GM20000 (cell line): ENCODE data around the gene IGLL5.

Experiments
- DNase-seq: peaks from one replicate; pipeline ENCODE4 v3.0.0; 2012; ENCODE audit warnings: low spot score
- CTCF ChIP-seq: IDR thresholded peaks from 2 replicates; pipeline ENCODE4 v1.5.1; 2012; ENCODE audit warnings: mild to moderate bottlenecking, control low read depth; ENCODE audit errors: extremely low read depth, missing control alignments

The IGLL5 gene

DNA sequence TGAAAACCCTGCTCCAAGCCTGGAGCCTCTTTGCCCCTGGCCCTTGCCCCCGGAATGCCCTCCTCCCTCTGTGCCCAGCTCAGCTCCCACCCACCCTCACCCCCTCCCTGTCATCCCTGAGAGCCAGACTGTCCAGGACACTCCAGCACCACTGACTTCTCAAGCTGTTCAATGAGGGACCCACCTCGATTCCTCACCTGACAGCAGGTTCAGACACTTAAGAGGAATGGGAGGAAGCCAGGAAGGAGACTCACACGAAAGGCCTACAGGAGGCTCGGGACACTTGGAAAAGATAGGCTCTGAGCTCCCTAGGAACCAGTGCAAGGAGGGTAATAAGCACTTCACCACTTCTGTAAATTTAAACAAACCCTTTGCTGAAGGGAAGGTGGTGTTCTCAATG, 35.8 kb downstream of the IGLL5 start:
- DNase-seq: no peak
- TF ChIP-seq CTCF: no peak

DNA sequence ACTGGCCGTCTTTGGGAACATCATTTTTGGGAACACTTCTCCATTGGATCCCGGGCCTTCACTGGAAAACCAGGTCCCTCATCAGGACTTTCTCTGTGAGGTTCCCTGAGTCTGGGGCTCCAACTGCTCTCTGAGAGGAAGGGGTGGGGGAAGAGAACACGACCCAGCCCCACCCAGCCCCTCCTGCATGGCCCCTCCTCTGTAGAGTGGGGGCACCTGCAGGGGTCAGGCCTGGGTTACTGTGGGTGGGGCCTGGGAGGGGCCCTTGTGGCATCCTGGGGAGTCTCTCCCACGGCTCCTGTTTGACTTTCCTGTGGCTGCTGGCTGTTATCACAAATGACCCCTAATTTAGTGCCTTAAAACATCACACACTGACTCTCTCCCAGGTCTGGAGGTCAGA, 36.3 kb downstream of the IGLL5 start:
- no peak for TF ChIP-seq CTCF
- no peak for DNase-seq

DNA sequence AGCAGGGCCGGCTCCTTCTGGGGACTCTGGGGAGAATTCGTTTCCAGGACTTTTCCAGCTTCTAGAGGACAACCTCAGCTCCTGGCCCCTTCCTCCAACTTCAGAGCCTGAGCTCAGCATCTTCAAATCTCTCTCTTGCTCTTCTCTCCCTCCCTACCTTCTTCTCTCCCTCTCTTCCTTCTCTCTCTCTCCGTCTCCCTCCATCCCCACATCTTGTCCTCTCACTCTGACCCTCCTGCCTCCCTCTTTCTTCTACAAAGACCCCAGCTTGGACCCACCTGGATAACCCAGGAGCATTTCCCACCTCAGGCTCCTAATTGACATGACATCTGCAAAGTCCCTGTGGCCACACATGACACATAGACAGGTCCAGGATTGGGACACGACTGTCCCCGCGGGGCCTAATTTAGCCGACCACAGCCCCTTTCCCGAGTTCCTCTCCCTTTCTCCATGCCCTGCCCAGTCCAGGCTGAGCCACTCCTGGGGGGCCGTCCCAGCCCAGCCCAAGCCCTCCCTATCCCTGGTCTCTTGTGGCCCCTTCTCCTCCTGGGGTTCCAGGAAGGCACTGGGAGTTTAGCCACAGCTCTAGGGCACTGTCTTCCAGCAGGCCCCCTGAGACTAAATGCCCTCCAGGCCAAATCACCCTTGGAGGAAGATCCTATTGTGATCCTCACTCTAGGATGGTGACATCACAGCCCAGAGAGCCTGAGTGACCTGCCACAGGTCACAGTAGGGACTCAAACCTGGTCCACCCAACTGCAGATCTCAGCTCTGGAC, 36.9 kb downstream of the IGLL5 start:
- DNase-seq: no peak
- no peak for TF ChIP-seq CTCF

- no peak for DNase-seq
- no peak for TF ChIP-seq CTCF
Observed at GRCh38 chr22:22925146-22925804, 37.7 kb downstream of the IGLL5 start.

DNA sequence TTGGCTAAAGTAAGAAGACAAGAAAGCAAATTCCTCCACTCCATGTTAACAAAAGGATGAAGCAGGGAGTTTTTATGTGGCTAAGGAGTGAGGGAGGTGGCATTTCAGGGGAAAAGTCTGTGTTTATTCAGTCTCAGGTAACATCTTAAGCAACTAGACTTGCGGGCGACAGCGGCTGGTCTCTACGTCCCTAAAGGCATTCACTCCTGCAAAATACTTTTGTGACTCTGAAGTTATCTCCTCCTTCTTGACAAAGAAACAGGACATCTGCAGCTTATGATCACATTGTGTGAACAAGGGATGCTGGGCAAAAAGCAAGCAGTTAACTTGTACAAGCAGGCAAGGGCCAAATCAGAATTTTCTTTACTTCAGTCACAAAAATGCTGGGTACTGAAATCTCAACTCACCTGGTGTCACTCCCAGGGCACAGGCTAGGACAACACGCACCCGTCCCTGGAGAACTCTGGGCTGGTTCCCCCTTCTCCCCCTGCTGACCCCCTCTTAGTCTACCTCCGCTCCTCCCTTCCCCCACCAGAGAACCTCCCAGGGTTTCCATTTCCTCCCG, 38.3 kb downstream of the IGLL5 start:
- DNase-seq: no peak
- no peak for TF ChIP-seq CTCF

GRCh38 chr22:22926370-22927195, 39.0 kb downstream of the IGLL5 start:
- no peak for DNase-seq
- no peak for TF ChIP-seq CTCF
